ENCODE results near the gene CAMTA1.

CAMTA1 gene

GRCh38 chr1:7659514-7659913 is 874.3 kb downstream of the CAMTA1 start:
- no peak for DNase-seq (ENCODE audit: low read depth)

- no peak for DNase-seq (ENCODE audit: low read depth)
These were observed 878.3 kb downstream of the CAMTA1 start for GRCh38 chr1:7663451-7664146.

GRCh38 chr1:7664147-7664892 is 879.1 kb downstream of the CAMTA1 start:
- DNase-seq (ENCODE audit: low read depth): no peak

- DNase-seq (ENCODE audit: low read depth): no peak
These were observed 879.6 kb downstream of the CAMTA1 start for GRCh38 chr1:7664893-7665250.

- no peak for DNase-seq (ENCODE audit: low read depth)
These were observed 881.0 kb downstream of the CAMTA1 start for GRCh38 chr1:7666249-7666648.

- no peak for DNase-seq (ENCODE audit: low read depth)
These were observed 881.9 kb downstream of the CAMTA1 start for GRCh38 chr1:7667159-7667558.

GRCh38 chr1:7667625-7668218 is 882.5 kb downstream of the CAMTA1 start:
- DNase-seq (ENCODE audit: low read depth): peak; percentile 62

- peak; percentile 6 for DNase-seq (ENCODE audit: low read depth)
These were observed 884.5 kb downstream of the CAMTA1 start for GRCh38 chr1:7669559-7670311.

GRCh38 chr1:7670334-7671145 is 885.3 kb downstream of the CAMTA1 start:
- peak; percentile 57 for DNase-seq (ENCODE audit: low read depth)

- DNase-seq (ENCODE audit: low read depth): no peak
These were observed 885.9 kb downstream of the CAMTA1 start for GRCh38 chr1:7671146-7671465.

GRCh38 chr1:7671676-7672075 is 886.4 kb downstream of the CAMTA1 start:
- no peak for DNase-seq (ENCODE audit: low read depth)

GRCh38 chr1:7672864-7673263 is 887.6 kb downstream of the CAMTA1 start:
- DNase-seq (ENCODE audit: low read depth): no peak

GRCh38 chr1:7674972-7675371 is 889.7 kb downstream of the CAMTA1 start:
- DNase-seq (ENCODE audit: low read depth): no peak

GRCh38 chr1:7675431-7676273 is 890.4 kb downstream of the CAMTA1 start:
- DNase-seq (ENCODE audit: low read depth): no peak

- no peak for DNase-seq (ENCODE audit: low read depth)
These were observed 891.2 kb downstream of the CAMTA1 start for GRCh38 chr1:7676274-7676945.

- DNase-seq (ENCODE audit: low read depth): no peak
These were observed 891.9 kb downstream of the CAMTA1 start for GRCh38 chr1:7677111-7677510.

- DNase-seq (ENCODE audit: low read depth): no peak
These were observed 892.6 kb downstream of the CAMTA1 start for GRCh38 chr1:7677815-7678214.

- no peak for DNase-seq (ENCODE audit: low read depth)
These were observed 893.4 kb downstream of the CAMTA1 start for GRCh38 chr1:7678491-7679158.

GRCh38 chr1:7679159-7679872 is 894.1 kb downstream of the CAMTA1 start:
- no peak for DNase-seq (ENCODE audit: low read depth)
